ENCODE data around the gene NAT14.

The NAT14 gene

GRCh38 chr19:55535173-55535964 is 50.4 kb downstream of the NAT14 start:
- DNase-seq (ENCODE audit: low spot score) = no peak

GRCh38 chr19:55535965-55536350 is 51.0 kb downstream of the NAT14 start:
- DNase-seq (ENCODE audit: low spot score) = no peak

- DNase-seq (ENCODE audit: low spot score) = no peak
These were observed 51.4 kb downstream of the NAT14 start for GRCh38 chr19:55536366-55536765.

Data from SK-N-DZ (cell line).